Amniotic epithelial cell (primary cell): Measurements from ENCODE around the gene GABRA1.

Experiments
- DNase-seq: peaks from one replicate; pipeline ENCODE4 v3.0.0-alpha.2; 2010; ENCODE audit warnings: low read depth

GABRA1 gene

DNA sequence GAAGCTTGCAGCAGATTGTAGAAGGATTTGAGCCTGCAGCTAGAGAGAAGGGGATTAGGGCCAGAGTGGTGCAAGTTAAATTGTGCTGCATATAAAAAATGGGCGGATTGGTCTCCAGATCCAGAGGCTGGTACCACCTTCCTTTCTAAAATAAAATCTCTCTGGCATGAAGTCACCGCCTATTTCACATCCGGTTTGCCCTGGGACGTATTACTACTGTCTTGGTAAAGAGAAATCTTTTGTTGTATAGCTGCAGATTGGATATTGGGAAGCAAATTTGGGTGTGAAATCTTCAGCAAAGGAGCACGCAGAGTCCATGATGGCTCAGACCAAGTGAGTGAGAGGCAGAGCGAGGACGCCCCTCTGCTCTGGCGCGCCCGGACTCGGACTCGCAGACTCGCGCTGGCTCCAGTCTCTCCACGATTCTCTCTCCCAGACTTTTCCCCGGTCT is at the start of gene GABRA1:
TSS of gene GABRA1 (plus strand) at position 180 of the 451 bp plus-strand sequence. CDS start 2,691 bp downstream, outside the sequence.
- no peak for DNase-seq

DNA sequence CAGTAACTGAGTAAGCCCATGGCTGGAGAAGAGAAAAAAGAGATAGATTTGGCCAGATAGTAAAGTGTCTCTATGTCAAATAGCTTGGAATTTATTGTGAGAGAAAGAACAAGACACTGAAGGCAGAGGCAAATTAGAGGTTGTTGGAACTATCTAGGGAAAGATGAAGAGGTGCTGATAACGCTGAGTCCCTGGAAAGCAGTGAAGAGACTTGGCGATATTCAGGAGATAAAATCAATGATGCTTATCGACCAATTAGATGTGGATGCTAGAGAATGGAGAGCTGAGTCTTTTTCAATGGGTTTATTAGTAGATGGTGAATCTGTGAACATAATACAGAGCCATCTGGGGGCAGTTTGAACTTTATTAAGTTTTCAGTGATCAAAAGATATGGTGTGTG is 48.6 kb upstream of the GABRA1 start:
- no peak for DNase-seq

DNA sequence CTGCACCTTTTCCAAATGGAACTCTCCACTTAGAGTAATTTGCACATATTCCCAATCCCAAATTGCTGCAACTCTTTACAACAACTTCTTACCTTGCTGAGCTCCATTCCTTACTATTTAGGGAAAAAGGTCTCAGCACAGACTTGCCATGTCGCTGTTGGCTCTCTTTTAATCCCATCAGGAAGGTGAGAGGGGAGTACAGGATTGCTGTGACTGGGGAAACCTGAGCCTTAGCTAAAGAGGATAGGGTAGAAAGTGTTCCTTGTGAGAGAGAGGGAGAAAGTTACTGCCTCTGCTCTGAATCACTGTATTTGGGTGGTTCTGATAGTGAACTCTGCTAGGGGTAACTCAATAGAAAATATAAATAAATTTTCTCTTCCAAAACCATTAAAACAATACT is 43.7 kb upstream of the GABRA1 start:
- no peak for DNase-seq

DNA sequence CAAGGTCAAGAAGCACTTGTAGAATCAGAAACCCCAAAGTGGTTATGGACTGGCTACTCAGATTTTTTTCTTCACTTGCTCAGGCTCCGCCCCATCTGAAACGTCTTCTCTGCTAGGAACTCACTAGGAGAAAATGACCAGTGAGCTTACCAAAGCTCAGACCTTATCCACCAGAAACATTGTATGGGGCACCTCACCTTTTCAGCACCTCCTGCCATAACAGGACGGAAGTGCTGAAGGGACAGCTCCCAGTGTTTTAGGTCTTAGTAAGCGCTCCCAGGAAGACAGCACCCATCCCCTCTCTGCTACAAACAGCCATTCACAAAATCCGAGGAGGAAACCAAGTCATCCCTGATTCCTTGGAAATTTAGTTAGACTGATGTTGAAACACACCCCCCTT is 1.2 kb upstream of the GABRA1 start:
- no peak for DNase-seq

DNA sequence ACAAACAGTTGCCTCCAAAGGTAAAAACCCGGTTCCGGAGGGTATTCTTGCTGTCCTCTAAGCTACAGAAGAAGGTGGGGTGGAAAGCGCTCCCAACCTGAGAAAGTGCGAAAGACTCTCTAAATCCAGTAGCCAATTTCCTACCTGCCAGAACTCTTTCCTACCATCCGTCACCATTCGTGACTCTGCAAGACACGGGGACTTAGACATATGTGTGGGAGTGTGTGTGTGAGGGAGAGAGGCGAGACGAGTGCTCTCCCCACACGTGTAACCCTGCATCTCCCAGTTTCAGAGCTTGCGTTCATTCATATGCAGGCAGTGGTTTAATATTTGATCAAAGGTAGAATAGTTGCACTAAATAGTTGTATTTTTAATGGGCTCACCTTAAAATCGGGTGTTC is 473 bp upstream of the GABRA1 start:
- DNase-seq = no peak

DNA sequence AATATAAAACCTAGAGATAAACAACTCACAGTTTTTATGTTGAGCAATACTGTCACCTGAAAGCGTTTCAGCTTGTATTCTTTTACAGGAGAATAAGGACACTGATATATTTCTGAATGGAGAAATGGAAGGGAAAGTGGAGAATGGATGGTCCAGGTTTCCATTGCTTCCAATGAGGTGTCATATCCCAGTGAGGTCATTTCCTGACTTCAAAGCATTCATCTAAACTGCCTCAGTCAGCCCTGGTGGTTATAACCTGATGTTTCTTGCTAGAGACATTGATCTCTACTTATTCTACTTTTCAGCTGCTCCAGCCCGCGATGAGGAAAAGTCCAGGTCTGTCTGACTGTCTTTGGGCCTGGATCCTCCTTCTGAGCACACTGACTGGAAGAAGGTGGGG is 2.6 kb downstream of the GABRA1 start:
- DNase-seq = no peak

DNA sequence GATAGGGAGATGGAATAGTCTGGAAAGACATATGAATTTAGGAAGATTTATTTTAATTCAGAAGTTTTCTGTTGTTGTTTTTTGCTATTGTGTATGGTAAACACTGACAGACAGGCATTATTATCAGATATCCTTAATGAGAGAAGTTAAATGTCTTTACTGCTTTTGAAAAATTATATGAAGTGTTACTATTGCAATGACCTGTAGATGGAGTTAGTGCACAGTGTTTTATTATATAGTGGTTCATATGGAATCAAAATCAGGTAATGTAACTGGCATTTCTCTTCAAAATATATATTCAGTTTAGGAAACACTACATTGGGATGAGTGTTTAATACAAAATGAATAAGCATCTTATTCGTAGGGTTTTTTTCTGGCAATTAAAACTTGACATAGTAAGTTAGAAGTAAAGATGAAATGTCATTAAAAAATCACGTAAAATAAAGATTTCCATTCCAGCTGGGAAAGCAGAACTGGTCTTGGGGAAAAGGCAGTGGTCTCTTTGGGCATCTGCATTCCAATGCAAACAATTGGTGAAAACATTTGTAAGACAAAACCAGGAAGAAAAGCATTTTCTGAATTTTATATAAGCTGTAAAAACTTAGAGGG is 3.9 kb downstream of the GABRA1 start:
- no peak for DNase-seq

DNA sequence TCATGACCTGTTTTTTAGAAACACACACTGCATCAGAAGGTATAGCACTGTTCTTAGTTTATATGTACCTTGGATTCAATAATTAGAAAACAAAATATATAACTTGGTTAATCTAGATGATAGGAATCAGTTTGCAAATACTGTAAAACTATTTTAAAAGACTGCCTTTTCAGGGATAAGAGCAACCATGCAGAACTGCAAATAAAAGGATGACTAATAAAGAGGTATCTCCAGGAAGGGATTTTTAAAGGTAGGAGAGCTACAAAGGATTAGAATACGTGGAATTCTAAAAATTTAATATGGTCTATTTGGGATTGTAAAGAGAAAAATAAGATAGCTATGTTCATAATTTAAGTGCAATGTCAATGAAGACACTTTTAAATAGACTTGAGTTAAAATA is 9.4 kb downstream of the GABRA1 start:
- DNase-seq = no peak

DNA sequence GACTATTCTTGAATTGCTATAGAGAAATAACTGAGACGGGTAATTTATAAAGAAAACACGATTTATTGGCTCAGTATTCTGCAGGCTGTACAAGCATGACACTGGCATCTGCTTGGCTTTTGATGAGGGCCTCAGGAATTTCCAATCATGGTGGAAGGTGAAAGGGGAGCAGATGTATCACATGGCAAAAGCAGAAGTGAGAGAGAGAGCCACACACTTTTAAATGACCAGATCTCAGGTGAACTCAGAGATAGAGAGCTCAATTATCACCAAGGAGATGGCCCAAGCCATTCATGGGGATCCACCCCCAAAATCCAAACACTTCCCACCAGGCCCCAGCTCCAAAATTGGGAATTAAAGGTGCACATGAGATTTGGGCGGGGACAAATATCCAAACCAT is 15.3 kb downstream of the GABRA1 start:
- no peak for DNase-seq

DNA sequence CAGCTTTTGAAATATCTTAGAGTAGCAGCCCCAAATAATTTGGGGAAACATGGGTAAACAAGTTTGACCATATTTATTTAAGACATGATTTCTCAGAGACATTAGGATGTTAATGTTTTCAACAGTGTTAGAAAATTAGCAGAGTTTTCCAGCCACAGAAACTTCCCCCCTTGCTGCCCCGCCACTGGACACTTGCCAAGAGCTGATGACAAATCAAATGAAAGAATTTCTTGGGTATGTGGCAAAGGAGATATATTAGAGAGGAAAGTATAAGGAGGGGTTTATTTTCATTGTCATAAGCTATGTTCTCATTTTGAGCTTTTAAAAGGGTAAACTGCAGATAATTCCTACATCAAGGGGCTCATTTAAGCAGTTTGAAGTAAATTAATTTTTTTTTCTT is 15.9 kb downstream of the GABRA1 start:
- DNase-seq = no peak

DNA sequence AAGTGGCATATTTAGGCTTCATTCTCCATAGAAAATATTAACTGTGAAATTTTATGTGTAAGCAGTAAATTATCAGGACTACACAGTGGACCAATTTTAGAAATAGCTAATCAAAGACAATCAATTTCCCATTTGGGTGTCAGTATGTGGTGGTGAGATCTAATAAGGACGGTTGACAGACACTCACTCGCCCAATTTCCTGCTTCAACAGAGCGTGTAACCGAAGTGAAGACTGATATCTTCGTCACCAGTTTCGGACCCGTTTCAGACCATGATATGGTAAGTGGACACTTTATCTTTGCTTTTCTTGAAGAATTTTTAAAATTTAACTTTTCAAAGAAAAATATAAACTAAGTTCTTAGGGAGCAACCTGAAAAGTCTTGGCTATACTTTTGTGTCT is 17.6 kb downstream of the GABRA1 start:
- DNase-seq = no peak

DNA sequence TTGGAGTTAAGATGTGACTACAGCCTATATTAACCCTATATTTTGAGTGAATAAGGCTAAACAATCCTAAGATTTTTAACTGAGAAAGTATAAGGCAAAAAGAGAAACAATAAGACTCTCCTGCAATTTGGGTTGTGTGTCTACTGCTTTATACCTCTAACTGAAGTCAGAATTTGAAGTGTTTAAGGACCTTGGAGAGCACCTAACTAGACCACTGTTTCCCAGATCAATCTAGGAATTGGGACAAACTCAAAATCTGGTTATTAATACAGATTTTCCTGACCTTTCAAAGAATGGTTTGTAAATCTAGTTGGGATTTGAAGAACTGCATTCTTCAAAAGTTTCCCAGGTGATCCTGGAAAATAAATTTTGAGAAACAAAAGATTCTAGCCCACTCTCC is 42.1 kb downstream of the GABRA1 start:
- no peak for DNase-seq

DNA sequence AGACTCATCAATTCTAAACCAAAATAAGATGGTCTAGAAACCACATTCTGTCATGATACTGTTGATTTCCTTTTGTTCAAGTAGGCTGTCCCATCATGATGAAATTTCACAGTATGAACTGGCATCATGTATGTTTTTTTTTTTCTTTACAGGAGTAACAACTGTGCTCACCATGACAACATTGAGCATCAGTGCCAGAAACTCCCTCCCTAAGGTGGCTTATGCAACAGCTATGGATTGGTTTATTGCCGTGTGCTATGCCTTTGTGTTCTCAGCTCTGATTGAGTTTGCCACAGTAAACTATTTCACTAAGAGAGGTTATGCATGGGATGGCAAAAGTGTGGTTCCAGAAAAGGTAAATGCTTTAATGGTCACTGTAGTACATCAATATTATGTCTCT is 47.6 kb downstream of the GABRA1 start:
- DNase-seq = no peak

DNA sequence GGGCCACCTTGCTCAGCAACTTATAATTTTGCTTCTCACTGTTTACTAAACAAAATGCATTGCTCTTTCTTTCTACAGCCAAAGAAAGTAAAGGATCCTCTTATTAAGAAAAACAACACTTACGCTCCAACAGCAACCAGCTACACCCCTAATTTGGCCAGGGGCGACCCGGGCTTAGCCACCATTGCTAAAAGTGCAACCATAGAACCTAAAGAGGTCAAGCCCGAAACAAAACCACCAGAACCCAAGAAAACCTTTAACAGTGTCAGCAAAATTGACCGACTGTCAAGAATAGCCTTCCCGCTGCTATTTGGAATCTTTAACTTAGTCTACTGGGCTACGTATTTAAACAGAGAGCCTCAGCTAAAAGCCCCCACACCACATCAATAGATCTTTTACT is 49.1 kb downstream of the GABRA1 start:
- no peak for DNase-seq

DNA sequence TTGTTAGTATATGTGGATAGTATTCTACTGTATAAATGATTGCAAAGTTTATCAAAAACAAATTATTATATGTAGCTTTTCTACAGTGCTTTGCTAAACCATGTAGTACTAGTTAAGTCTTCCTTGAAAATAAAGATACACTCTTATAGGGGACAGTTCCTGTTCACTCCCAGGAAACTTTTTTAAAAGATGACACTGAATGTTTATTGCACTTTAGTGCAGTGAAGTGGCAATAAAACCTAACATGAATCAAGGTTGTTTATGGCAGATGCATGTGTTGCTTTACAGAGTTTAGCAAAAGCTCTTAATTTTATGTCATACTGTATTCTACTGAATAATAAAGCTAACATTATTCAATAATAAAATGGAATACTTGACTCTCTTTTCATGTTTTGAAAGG is 51.7 kb downstream of the GABRA1 start:
- DNase-seq = no peak

DNA sequence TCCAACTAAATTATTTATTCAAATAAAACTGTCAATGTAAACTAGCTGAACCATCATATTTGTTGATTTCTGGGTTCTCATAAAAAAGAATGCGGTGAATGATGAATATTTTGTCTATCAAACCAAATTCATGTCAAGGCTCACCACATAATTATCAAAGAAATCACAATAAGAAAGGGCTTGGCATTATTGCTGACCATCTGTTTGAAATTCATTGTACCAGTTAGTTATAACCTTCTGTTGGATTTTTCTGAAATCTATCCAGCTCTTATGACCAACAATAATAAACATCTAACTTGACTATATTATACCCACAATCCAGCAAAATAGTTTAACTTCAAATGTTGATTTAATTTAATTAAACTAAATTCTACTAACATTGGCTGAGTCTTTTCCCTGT is 53.1 kb downstream of the GABRA1 start:
- no peak for DNase-seq

DNA sequence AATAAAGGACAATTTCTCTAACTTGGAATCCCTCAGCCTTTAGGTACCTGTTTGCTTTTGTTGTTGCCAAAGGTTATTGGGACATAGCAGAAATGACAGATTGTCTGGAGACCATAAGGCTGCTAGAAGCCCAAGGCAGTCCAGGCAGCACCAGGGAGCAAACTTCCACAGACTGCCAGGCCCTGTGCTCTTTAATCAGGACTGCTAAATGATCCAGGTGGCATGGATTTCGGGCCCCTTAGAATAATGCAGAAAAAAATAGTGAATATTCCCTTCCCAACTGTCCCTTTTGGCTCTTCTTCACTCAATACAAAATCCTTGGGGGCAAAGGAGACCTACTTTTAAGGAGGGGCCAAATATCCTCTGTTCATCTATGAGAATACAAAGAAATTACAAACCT is 73.9 kb downstream of the GABRA1 start:
- DNase-seq = no peak

DNA sequence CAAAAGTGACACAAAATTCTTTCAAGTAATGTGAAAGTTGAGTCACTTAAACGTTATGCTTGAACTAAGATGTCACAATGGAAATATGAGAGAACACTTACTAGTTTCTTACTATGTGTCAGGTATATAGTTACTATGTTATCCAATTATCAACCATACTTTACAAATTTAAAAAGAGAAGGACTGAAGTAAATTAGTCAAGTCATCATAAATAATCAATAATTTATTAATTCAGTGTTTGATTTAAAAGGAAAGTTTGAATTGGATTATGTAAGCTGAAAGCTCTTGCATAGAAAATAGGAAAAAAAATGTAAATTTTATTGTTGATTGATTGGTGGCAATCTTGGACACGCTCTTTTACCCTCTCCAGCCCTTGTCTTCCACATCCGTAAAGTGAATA is 76.3 kb downstream of the GABRA1 start:
- DNase-seq = no peak

DNA sequence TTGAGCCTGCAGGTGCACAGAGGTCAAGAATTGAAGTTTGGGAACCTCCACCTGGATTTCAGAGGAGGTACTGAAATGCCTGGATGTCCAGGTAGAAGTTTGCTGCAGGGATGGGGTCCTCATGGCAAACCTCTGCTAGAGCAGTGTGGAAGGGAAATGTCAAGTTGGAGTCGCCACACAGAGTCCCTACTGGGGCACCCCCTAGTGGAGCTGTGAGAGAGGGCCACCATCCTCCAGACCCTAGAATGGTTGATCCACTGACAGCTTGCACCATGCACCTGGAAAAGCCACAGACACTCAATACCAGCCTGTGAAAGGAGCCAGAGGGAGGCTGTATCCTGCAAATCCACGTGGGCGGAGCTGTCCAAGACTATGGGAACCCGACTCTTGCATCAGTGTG is 78.0 kb downstream of the GABRA1 start:
- no peak for DNase-seq

DNA sequence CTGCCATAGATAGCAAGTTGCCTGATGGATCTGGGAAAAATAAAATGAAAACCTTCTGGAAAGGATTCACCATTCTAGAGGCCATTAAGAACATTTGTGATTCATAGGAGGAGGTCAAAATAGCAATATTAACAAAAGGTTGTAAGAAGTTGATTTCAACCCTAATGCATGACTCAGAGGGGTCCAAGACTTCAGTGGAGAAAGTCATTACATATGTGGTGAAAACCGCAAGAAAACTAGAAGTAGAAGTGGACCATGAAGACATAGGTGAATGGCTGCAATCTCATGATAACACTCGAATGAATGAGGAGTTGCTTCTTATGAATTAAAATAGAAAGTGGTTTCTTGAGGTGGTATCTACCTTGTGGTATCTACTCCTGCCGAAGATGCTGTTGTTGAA is 86.6 kb downstream of the GABRA1 start:
- DNase-seq = no peak

DNA sequence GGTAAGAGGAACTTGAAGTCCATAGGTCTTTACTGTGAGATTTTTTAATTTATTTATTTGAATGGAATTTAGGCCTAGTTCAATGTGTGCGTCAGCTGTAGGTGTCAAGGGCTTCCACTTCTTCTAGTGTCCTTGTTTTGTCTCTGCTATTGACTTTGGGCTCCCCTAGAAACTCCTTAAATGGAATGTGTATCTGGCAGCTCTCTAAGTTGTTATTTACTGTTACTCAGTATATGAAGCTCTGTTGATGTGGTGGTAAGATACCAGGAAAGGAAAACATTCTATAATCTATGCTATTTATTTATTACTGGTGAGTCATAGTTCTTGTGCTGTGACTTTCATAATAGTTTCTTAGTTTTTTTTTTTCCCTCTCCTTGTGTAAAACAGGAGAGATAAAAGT is 97.1 kb downstream of the GABRA1 start:
- no peak for DNase-seq

DNA sequence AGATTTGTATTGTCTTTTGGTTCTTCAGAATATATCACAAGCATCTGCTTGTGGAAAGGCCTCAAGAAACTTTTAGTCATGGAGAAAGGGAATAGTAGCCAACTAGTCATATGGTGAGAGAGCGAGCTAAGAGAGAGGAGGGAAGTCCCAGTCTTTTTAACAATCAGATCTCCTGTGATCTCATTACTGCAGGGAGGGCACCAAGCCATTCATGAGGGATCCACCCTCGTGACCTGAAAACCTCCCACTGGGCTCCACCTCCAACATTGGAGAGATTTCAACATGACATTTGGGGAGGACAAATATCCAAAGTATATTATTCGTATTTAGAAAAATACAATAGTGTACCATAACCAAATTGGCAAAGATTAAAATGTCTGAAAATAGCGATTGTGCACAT is 99.0 kb downstream of the GABRA1 start:
- DNase-seq = no peak
